K562 (cell line): ENCODE results near the gene GJB6. TPM values are rescaled to one million over a fixed set of nuclear protein-coding genes. Genes with fewer than 3 reads are reported as not detected.
A peak's percentile ranks its signal among the peaks of the same experiment; 100 is the strongest.

ENCODE experiments used
- CHD4 ChIP-seq: fragments of 200-600 bp; sonication (generic); IDR thresholded peaks from 3 replicates; pipeline ENCODE4 v1.6.1; 2012; ENCODE audit warnings: low read depth, mild to moderate bottlenecking, mixed read lengths, low read length, inconsistent platforms; ENCODE audit not compliant: insufficient read depth, insufficient replicate concordance, poor library complexity, severe bottlenecking
- CTCF ChIP-seq, 3 experiments: IDR thresholded peaks in 2 of 3; conservative IDR thresholded peaks in 1 of 3; 2 replicates each; pipeline ENCODE4 v1.5.1; 2011 to 2012; ENCODE audit warnings: low read length in 3 of 3, mild to moderate bottlenecking in 3 of 3, control low read depth in 2 of 3, improper control_type of control experiment in 1 of 3, inconsistent platforms in 1 of 3, low read depth in 1 of 3, mixed read lengths in 1 of 3, moderate library complexity in 1 of 3; ENCODE audit not compliant: insufficient read depth in 2 of 3
- GABPB1 ChIP-seq: sonication (generic); formaldehyde crosslinking; IDR thresholded peaks from 2 replicates; pipeline ENCODE4 v1.8.0; 2022; ENCODE audit warnings: mild to moderate bottlenecking, missing genetic modification reagents
- HCFC1 ChIP-seq: IDR thresholded peaks from 2 replicates; pipeline ENCODE4 v1.6.1; 2012; ENCODE audit warnings: low read depth, low read length, improper control_type of control experiment
- HMG20A ChIP-seq: fragments of 450-650 bp; formaldehyde crosslinking; conservative IDR thresholded peaks from 2 replicates; pipeline ENCODE4 v1.4.0; 2020; ENCODE audit warnings: mild to moderate bottlenecking, mixed read lengths
- PHTF2 ChIP-seq: fragments of 250-450 bp; sonication (Bioruptor Pico); IDR thresholded peaks from 2 replicates; pipeline ENCODE4 v1.5.0; 2021; ENCODE audit warnings: mild to moderate bottlenecking
- RCOR1 ChIP-seq, 2 experiments: IDR thresholded peaks; 2 replicates each; pipeline ENCODE4 v1.6.1; 2012; ENCODE audit warnings: low read depth in 2 of 2, low read length in 2 of 2, borderline replicate concordance in 1 of 2, improper control_type of control experiment in 1 of 2
- SFPQ ChIP-seq: fragments of 200-400 bp; formaldehyde crosslinking; IDR thresholded peaks from 2 replicates; pipeline ENCODE4 v1.6.1; 2017; ENCODE audit warnings: mild to moderate bottlenecking, low read depth, low read length, moderate library complexity
- STAG1 ChIP-seq: sonication (generic); formaldehyde crosslinking; IDR thresholded peaks from 2 replicates; pipeline ENCODE4 v1.5.0; 2020; ENCODE audit warnings: missing genetic modification reagents, borderline replicate concordance
- THRAP3 ChIP-seq: fragments of 450-650 bp; IDR thresholded peaks from 2 replicates; pipeline ENCODE4 v1.6.1; 2016; ENCODE audit warnings: mild to moderate bottlenecking, inconsistent platforms, borderline replicate concordance
- ZBTB11 ChIP-seq, 3 experiments: fragments of 200-800 bp in 1 of 3; fragments of 250-450 bp in 1 of 3; fragments of 450-650 bp in 1 of 3; sonication (Bioruptor Pico) in 1 of 3; sonication (Bioruptor generic) in 1 of 3; formaldehyde crosslinking in 1 of 3; IDR thresholded peaks; 2 replicates each; pipeline versions ENCODE4 v1.6.1 to v1.8.0; 2016 to 2022; ENCODE audit warnings: mild to moderate bottlenecking in 2 of 3, missing genetic modification characterization in 2 of 3, missing compliant biosample characterization in 1 of 3, moderate library complexity in 1 of 3
- ZKSCAN1 ChIP-seq: fragments of 150-350 bp; IDR thresholded peaks from 2 replicates; pipeline ENCODE4 v1.6.1; 2016; ENCODE audit warnings: low read depth, low read length
- ZNF518B ChIP-seq: fragments of 250-450 bp; sonication (Bioruptor Pico); IDR thresholded peaks from 2 replicates; pipeline ENCODE4 v1.5.0; 2021; ENCODE audit warnings: mild to moderate bottlenecking, moderate library complexity
- polyA plus RNA-seq, 8 experiments: library from polyadenylated mRNA; depleted of rRNA in 4 of 8; stranded (reverse) in 5 of 8; unstranded in 3 of 8; fragments of >200 nt; fragmentation: Nextera tagmentation in 2 of 8; fragmentation: Illumina TruSeq in 1 of 8; extraction: Ambion mirVana in 2 of 8; extraction: Trizol in 1 of 8; gene quantifications; 2 replicates each; pipeline versions ENCODE4 v1.2.1 to v1.2.3, GENCODE V29; 2011 to 2014; ENCODE audit warnings: inconsistent platforms in 1 of 8, missing spikeins in 1 of 8
- total RNA-seq, 7 experiments: library from RNA; depleted of rRNA in 6 of 7; stranded (reverse); fragments of >200 nt in 6 of 7; fragmentation: Illumina TruSeq in 2 of 7; extraction: Trizol in 2 of 7; gene quantifications; 2 replicates each; pipeline versions ENCODE4 v1.2.1 to v1.2.3, GENCODE V29; 2011 to 2021; ENCODE audit warnings: low replicate concordance in 1 of 7

Gene GJB6
- total and polyA plus RNA-seq, 9 of the 15 experiments (the other 6 are each of a cell fraction or from before 2014, with no cell fraction given) = not detected

- TF ChIP-seq CTCF (IDR thresholded peaks at IDR 0.05 in 2 of 3, conservative IDR thresholded peaks at IDR 0.05 in 1 of 3; ENCODE audit: insufficient read depth in 2 of 3, low read depth in 1 of 3, low read length in 3 of 3) (peak; percentile 61 to 77 (median 69)), PHTF2 (no peak), HMG20A (CRISPR knock-in tag) (no peak), GABPB1 (CRISPR knock-in tag) (peak; percentile 95), ZKSCAN1 (no peak), ZBTB11 (CRISPR knock-in tag; IDR thresholded peaks at IDR 0.05) (peak in 2 of 3 experiments; percentile 84 to 93; a peak in 4 of 6 replicates), THRAP3 (no peak), ZNF518B (no peak), STAG1 (CRISPR knock-in tag) (no peak), HCFC1 (0 out of 2 replicates have a peak, but pooled peaks have one; percentile 17), CHD4 (no peak), SFPQ (no peak), RCOR1 (IDR thresholded peaks at IDR 0.05; ENCODE audit: borderline replicate concordance in 1 of 2, low read depth in 2 of 2, low read length in 2 of 2) (0 out of 4 replicates have a peak, but pooled peaks of 1 of the 2 experiments have one; percentile 12)
These were observed 43.2 kb downstream of the GJB6 start (continued) for GRCh38 chr13:20188667-20189553.
